ENCODE measurements around the gene COL12A1.

GRCh38 chr6:75084872-75085381, 120.9 kb downstream of the COL12A1 start:
- TF ChIP-seq CTCF (IDR thresholded peaks at IDR 0.05; ENCODE audit: low read depth, low read length): no peak
- TF ChIP-seq POLR2A (IDR thresholded peaks at IDR 0.05; ENCODE audit: extremely low read depth, insufficient read length): no peak
